OCI-LY7 (cell line): Measurements from ENCODE around the gene CFDP1. TPM values are rescaled to one million over a fixed set of nuclear protein-coding genes. Genes with fewer than 3 reads are reported as not detected.
"Not testable (repeated sequence)": the region's sequence is repeated elsewhere in the genome, so short reads cannot be mapped to it uniquely, and the experiment has no call there.

Experiments used
- BruUV-seq: library from RNA; stranded (reverse); fragments of 400-500 nt; replicated peaks from 2 replicates; lab custom pipeline; 2021; lab: Mats Ljungman, UMichigan
- CTCF ChIA-PET: fragments of 300-600 bp; sonication (Branson Sonifier 250); formaldehyde crosslinking; loops from one replicate; lab custom pipeline; 2022; ENCODE audit warnings: antibody characterized with exemption; ENCODE audit not compliant: unreplicated experiment; lab: Charles Lee
- POLR2A ChIA-PET: fragments of 300-600 bp; sonication (Branson Sonifier 250); formaldehyde crosslinking; loops from one replicate; lab custom pipeline; 2022; ENCODE audit warnings: antibody characterized with exemption; lab: Charles Lee
- DNase-seq: peaks from one replicate; pipeline ENCODE4 v3.0.0-alpha.2; 2015; ENCODE audit warnings: low spot score
- H2AFZ ChIP-seq: fragments of 200-600 bp; sonication (generic), shearing (Covaris generic); 2 replicates; pipeline ENCODE4 v1.6.1; 2014; ENCODE audit warnings: mild to moderate bottlenecking, antibody characterized with exemption, low read length, moderate library complexity
- H3K27ac ChIP-seq: fragments of 200-600 bp; sonication (generic); 2 replicates; pipeline ENCODE4 v1.5.1; 2014; ENCODE audit warnings: mixed run types, low read depth, mild to moderate bottlenecking, moderate library complexity, low read length, inconsistent platforms; ENCODE audit not compliant: poor library complexity, severe bottlenecking
- H3K36me3 ChIP-seq: fragments of 200-600 bp; sonication (generic); 2 replicates; pipeline ENCODE4 v1.6.1; 2014; ENCODE audit warnings: mild to moderate bottlenecking, antibody characterized with exemption, low read length, moderate library complexity, mixed read lengths; ENCODE audit not compliant: insufficient read depth
- H3K4me1 ChIP-seq: fragments of 200-600 bp; sonication (generic); 2 replicates; pipeline ENCODE4 v1.5.1; 2014; ENCODE audit warnings: mild to moderate bottlenecking, low read length; ENCODE audit not compliant: insufficient read depth, poor library complexity, severe bottlenecking
- H3K4me2 ChIP-seq: fragments of 200-600 bp; sonication (generic); 2 replicates; pipeline ENCODE4 v1.6.1; 2014; ENCODE audit warnings: mild to moderate bottlenecking, low read length
- H3K4me3 ChIP-seq: fragments of 200-600 bp; sonication (generic); 2 replicates; pipeline ENCODE4 v1.5.1; 2014; ENCODE audit warnings: mild to moderate bottlenecking, low read depth, low read length; ENCODE audit not compliant: poor library complexity, severe bottlenecking
- H3K79me2 ChIP-seq: fragments of 200-600 bp; sonication (generic); 2 replicates; pipeline ENCODE4 v1.6.1; 2016; ENCODE audit warnings: low read depth, mild to moderate bottlenecking, low read length, moderate library complexity, mixed read lengths; ENCODE audit not compliant: insufficient read depth
- H3K9me2 ChIP-seq: fragments of 200-600 bp; sonication (generic); 2 replicates; pipeline ENCODE4 v1.6.1; 2016; ENCODE audit warnings: mild to moderate bottlenecking, low read length, mixed read lengths; ENCODE audit not compliant: insufficient read depth
- H3K9me3 ChIP-seq: fragments of 200-600 bp; sonication (generic); 2 replicates; pipeline ENCODE4 v1.6.1; 2014; ENCODE audit warnings: mild to moderate bottlenecking, mixed run types, low read length, mixed read lengths
- H4K20me1 ChIP-seq: fragments of 200-600 bp; sonication (generic); 2 replicates; pipeline ENCODE4 v1.6.1; 2014; ENCODE audit warnings: mild to moderate bottlenecking, antibody characterized with exemption, low read length, moderate library complexity, mixed read lengths; ENCODE audit not compliant: insufficient read depth
- EZH2phosphoT487 ChIP-seq: fragments of 200-600 bp; sonication (generic); IDR thresholded peaks from 2 replicates; pipeline ENCODE4 v1.6.1; 2018; ENCODE audit warnings: low read depth, borderline replicate concordance, mild to moderate bottlenecking, mixed run types, antibody characterized with exemption, low read length, moderate library complexity, mixed read lengths
- intact Hi-C: fragments of 100-400 bp; cut with micrococcal nuclease; formaldehyde crosslinking; loops from one replicate; pipeline ENCODE4 v1.10.0; 2022; ENCODE audit not compliant: unreplicated experiment
- total RNA-seq, 2 experiments: library from RNA; depleted of rRNA in 1 of 2; stranded (reverse); fragments of >200 nt in 1 of 2; shearing (Covaris generic) in 1 of 2; gene quantifications; 2 replicates each; pipeline ENCODE4 v1.2.3, GENCODE V29; 2014 to 2022
- TF ChIP-seq, protein P1 (sequence below): fragments of 200-600 bp; sonication (generic); conservative IDR thresholded peaks from 2 replicates; pipeline ENCODE4 v1.5.1; 2014; ENCODE audit warnings: mild to moderate bottlenecking, antibody characterized with exemption, low read length, moderate library complexity, mixed read lengths

Gene CFDP1
- total RNA-seq, 2 experiments from 2014 or later, result 30.0 to 57.6 TPM

GRCh38 chr16:75457485-75458021 is 24.2 kb upstream of the CFDP1 start:
- H3K4me2 ChIP-seq, result no peak overlapping the region
- peaks cover 27% of the 10 kb centered on the region for H3K79me2 ChIP-seq
- no peak overlapping the region for H3K27ac ChIP-seq
- no peak for DNase-seq
- H4K20me1 ChIP-seq, result peaks cover 11% of the 10 kb centered on the region
- 0 out of 2 replicates have a peak, but pooled peaks cover 6% of the 10 kb centered on the region for H3K36me3 ChIP-seq
- H3K4me3 ChIP-seq, result no peak overlapping the region
- no TSS peak for BruUV-seq
- no peaks in the 10 kb centered on the region for H3K9me2 ChIP-seq
- H3K4me1 ChIP-seq, result peaks cover 2% of the 10 kb centered on the region
- ChIA-PET POLR2A (interaction anchor here (0.6 to 2.6 kb wide), 4 partner anchors 11 to 90 kb away, joined by 3 to 8 read pairs (median 4); partner anchors contain the start of gene CFDP1), CTCF (interaction anchor here (0.5 kb wide), 1 partner anchor 916 kb away, joined by 3 read pairs; no protein-coding TSS in a partner anchor)
- no peak overlapping the region for H2AFZ ChIP-seq
- intact Hi-C loops, result no loop called here
- no peaks in the 10 kb centered on the region for H3K9me3 ChIP-seq
- TF ChIP-seq EZH2phosphoT487, result no peak
- TF ChIP-seq, protein P1, sequence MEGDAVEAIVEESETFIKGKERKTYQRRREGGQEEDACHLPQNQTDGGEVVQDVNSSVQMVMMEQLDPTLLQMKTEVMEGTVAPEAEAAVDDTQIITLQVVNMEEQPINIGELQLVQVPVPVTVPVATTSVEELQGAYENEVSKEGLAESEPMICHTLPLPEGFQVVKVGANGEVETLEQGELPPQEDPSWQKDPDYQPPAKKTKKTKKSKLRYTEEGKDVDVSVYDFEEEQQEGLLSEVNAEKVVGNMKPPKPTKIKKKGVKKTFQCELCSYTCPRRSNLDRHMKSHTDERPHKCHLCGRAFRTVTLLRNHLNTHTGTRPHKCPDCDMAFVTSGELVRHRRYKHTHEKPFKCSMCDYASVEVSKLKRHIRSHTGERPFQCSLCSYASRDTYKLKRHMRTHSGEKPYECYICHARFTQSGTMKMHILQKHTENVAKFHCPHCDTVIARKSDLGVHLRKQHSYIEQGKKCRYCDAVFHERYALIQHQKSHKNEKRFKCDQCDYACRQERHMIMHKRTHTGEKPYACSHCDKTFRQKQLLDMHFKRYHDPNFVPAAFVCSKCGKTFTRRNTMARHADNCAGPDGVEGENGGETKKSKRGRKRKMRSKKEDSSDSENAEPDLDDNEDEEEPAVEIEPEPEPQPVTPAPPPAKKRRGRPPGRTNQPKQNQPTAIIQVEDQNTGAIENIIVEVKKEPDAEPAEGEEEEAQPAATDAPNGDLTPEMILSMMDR, result no peak

DNA sequence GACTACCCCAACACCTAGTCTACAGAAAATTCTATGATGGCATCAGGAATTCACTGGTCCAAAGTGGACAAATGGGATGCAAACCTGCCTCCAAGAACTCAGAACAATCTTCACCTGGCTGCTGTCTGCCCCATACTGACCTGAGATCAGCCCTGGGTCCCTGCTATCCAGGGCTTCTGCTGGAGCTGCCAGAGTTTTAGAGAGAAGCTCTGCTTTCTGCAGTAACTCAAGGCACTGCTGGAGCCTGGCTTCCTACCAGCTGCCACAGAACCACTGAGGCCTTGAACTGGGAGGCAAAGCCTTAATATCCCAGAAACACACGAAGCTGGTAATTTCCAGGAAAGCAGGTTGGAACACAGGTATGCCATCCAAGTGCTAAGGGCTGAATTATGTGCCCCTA is 23.7 kb upstream of the CFDP1 start:
- intact Hi-C loops, result no loop called here
- CTCF ChIA-PET, result no interaction called here

DNA sequence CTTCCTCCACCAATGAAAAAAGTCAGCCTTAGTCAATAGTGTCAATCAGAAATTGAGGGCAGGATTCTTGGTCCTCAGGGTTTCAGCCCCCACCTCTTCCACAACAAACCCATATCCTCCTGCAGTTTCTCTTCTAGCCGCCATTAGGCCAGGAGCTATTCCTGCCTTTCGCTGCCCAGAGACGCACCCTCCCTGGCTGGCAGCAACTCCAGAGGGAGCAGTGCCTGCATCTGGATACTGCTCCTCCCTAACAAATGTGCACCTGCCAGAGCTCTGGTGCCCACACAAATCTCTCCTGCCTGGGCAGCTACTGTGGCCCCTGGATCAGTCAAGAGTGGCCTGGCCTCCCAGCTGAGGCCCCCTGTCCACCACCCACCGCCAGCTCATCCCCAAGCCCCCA is 23.2 kb upstream of the CFDP1 start:
- H3K9me3 ChIP-seq, H2AFZ ChIP-seq, BruUV-seq, DNase-seq, CTCF ChIA-PET, H3K36me3 ChIP-seq, H3K4me1 ChIP-seq, H3K4me3 ChIP-seq, H3K9me2 ChIP-seq, H3K27ac ChIP-seq, intact Hi-C loops, H4K20me1 ChIP-seq, H3K4me2 ChIP-seq: not testable (repeated sequence)
- POLR2A ChIA-PET, result interaction anchor here (0.7 to 2.6 kb wide), 3 partner anchors 11 to 23 kb away, joined by 4 to 8 read pairs (median 5); partner anchors contain the start of gene CFDP1
- H3K79me2 ChIP-seq, result peaks cover 16% of the 10 kb centered on the region

More for the DNA sequence above, 23.7 kb upstream of the CFDP1 start:
- POLR2A ChIA-PET, result interaction anchor here (0.7 to 2.6 kb wide), 2 partner anchors 12 to 23 kb away, joined by 4 to 8 read pairs; partner anchors contain the start of gene CFDP1
- H3K27ac ChIP-seq, result no peak overlapping the region
- H3K4me1 ChIP-seq, result no peaks in the 10 kb centered on the region
- no peaks in the 10 kb centered on the region for H3K9me3 ChIP-seq
- DNase-seq, result no peak
- peaks cover 5% of the 10 kb centered on the region for H4K20me1 ChIP-seq
- no peak overlapping the region for H2AFZ ChIP-seq
- no peak overlapping the region for H3K4me3 ChIP-seq
- BruUV-seq, result no TSS peak
- no peak overlapping the region for H3K4me2 ChIP-seq
- no peak for TF ChIP-seq EZH2phosphoT487
- TF ChIP-seq, protein P1, result no peak
- H3K36me3 ChIP-seq, result 0 out of 2 replicates have a peak, but pooled peaks cover 6% of the 10 kb centered on the region
- peaks cover 21% of the 10 kb centered on the region for H3K79me2 ChIP-seq
- no peaks in the 10 kb centered on the region for H3K9me2 ChIP-seq
